ENCODE data around the gene LARP1B.
"Not testable (repeated sequence)": the region's sequence is repeated elsewhere in the genome, so short reads cannot be mapped to it uniquely, and the experiment has no call there.

The LARP1B gene

GRCh38 chr4:128258166-128258565, 197.1 kb downstream of the LARP1B start:
- not testable (repeated sequence) for H3K9me3 Mint-ChIP-seq; H3K4me1 Mint-ChIP-seq (ENCODE audit: low read depth); H3K36me3 Mint-ChIP-seq (ENCODE audit: low read depth); H3K27ac Mint-ChIP-seq; DNase-seq; H3K4me3 Mint-ChIP-seq
- peaks cover 31% of the 10 kb centered on the region for H3K27me3 Mint-ChIP-seq

GRCh38 chr4:128259889-128260288, 198.8 kb downstream of the LARP1B start:
- DNase-seq; H3K36me3 Mint-ChIP-seq (ENCODE audit: low read depth); H3K9me3 Mint-ChIP-seq; H3K4me1 Mint-ChIP-seq (ENCODE audit: low read depth); H3K27ac Mint-ChIP-seq; H3K4me3 Mint-ChIP-seq: not testable (repeated sequence)
- peaks cover 17% of the 10 kb centered on the region for H3K27me3 Mint-ChIP-seq

Measured in activated T-cell treated with anti-CD3 and anti-CD28 coated beads, Interleukin-2, amount 50 U/mL, for 24 hours (primary cell).